CD4-positive, alpha-beta T cell treated with Interleukin-4 for 1 hour (primary cell): ENCODE results near the gene CROCC.
A peak's percentile ranks its signal among the peaks of the same experiment; 100 is the strongest.
"Not testable (repeated sequence)": the region's sequence is repeated elsewhere in the genome, so short reads cannot be mapped to it uniquely, and the experiment has no call there.

Experiments used
- DNase-seq, 2 donors: peaks; one replicate each; pipeline ENCODE4 v3.0.0-alpha.2; 2020 to 2022

Gene CROCC

DNA sequence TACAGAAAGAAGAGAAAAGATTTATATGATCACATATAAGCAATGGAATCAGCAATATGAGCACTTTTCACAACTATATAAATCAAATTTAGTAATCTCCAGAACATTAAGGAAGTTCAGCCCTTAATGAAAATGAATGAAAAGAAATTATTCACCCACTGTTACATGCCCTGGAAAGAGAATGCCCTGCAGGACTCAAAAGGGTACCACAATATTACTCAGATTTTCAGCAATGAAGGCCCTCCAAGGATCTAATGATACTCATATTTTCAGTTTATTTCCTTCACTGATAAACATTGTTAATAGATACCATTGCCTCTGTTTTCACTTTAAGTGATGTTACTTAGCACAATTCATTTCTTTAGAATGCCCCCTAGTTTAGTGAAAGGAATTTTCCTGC, 23.4 kb upstream of the CROCC start:
- DNase-seq: not testable (repeated sequence)

- not testable (repeated sequence) for DNase-seq
Observed at GRCh38 chr1:16899020-16899419, 22.7 kb upstream of the CROCC start.

DNA sequence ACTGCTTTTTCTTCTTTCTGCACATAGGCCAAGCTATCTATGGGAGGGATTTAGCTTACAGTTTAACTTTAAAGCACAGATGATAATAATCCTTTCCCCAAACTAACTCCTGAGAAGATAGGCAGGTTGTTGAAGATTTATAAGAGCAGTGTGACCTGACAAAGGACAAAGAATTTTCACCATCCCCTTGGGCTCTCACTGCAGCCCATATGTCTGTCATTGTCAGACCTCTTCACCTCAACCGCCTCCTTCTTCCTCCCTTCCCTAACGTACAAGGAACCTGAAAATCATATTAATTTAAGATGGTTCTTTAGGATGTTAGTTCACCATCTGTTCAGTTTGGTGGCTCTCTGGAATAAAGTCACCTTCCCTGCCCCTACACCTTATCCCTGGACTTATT, 21.0 kb upstream of the CROCC start:
- no peak for DNase-seq

- peak in 1 of 2 donors; percentile 34 for DNase-seq
Observed at GRCh38 chr1:16901371-16901770, 20.4 kb upstream of the CROCC start.

GRCh38 chr1:16903054-16903453, 18.7 kb upstream of the CROCC start:
- DNase-seq: no peak

DNA sequence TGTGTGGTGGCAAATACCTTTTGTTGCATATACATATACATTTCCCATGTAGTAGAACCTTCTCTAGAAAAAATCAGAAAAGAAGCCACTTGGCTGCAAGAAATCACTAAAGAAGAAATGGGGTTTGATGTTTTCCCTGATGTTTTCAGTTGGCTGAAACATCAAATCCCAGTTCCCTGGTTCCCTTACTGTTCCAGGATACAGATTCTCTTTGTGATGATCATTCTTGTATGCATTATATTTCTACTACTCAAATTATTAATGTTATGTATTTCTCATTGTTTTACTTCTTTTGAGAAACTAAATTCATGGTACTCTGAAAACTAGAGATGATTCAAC, 18.3 kb upstream of the CROCC start:
- DNase-seq: no peak

DNA sequence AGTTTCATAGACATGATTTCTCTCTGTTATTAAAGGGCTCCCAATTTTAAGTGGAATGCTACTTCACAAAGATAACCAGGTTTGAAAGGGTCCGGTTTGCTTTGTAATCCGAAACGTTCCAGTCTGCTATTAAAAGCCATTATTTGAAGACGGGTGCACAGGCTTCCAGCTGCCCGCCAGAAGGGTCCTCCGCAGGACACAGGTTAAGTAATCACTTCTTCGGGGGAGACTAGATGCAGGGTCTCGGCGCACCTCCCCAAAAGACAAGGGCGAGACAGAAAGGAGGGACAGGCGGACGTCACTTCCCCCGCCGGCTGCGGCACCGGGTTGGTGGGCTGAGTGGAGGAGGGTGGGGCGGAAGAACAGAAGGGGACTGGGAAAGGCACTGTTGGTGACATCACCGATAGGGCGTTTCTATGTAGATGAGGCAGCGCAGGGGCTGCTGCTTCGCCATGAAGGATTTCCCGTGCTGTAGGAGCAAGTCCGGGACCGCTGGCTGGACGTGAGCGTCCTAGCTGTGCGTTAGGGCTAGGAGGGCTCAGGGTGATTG, 17.1 kb upstream of the CROCC start:
- peak; percentile 100 for DNase-seq

- peak; percentile 62 to 69 for DNase-seq
Observed at GRCh38 chr1:16905110-16905867, 16.4 kb upstream of the CROCC start.

DNA sequence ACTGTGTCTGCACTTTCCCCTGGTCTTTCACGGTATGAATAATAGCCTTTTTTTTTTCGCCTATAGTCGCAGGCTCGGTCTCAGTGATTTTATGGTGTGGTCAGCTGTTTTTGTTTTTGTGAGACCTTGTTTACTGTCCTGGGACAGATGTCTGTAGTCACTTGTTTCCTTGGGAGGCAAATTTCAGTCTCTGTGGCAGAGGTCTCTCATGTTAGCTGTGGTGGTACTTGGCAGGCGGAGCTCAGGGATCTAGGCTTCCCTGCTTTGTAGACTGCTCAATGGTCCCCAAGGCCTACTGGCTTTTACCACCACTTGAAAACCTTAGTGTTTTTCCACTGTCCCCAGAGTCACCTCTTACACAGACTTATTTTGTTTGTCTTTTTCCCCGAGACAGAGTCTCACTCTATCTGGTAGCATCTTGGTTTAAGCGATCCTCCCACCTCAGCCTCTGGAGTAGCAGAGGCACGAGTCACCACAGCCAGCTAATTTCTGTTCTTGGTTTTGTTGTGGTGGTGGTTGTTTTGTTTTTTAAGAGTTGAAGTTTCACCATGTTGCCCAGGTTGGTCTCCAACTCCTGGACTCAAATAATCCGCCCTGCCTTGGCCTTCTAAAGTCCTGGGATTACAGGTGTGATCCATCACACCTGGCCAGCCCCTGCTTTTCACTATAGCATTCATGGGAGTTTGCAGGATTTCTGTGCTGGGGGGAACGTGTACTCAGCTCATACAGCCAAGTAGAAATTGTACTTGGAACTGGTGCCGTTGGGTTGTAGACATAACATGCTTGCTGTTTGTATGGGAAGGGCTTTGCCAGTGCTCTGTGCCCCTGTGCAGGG, 15.6 kb upstream of the CROCC start:
- DNase-seq: no peak

- DNase-seq: no peak
Observed at GRCh38 chr1:16906873-16907272, 14.9 kb upstream of the CROCC start.

DNA sequence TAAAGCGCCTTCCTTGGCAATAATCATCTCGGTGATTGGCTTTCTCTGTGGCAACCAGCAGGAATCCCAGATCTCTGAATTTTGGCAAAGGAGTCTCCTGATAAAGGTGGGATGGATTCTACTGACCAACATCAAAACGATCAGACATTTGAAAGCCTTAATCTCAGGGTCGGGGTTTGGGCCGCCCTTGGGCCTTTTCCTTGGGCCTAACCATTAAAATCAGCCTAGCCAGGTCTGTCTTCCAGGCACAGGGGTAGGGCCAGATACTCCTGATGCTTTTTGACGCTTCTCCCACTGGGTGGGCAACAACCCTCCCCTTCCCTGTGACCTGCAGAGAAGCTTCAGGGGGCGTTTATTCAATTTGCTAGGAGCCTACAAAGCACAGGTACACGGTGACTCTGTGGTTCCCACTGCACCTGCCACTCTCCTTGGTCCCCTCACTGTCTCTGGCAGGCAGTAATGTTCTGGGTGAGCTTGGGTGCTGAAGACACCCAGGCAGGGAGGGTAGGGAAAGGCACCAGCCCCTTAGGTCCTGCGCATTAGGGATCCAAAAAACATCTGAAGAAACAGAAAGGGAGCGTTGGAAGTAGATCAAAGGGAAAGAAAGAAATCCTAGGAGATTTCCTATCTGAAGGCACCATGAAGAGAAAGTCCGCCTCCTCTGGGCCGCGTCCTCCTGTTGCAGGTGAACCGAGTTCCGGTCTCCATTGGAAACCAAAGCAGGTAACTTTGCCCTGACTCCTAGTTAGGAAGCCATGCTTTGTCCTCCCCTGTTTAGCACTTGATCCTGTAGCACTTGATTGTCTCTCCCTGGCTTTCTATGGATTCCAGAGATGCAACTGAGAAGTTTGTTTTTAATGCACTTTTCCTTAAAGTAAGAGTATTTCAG, 13.6 kb upstream of the CROCC start:
- no peak for DNase-seq

DNA sequence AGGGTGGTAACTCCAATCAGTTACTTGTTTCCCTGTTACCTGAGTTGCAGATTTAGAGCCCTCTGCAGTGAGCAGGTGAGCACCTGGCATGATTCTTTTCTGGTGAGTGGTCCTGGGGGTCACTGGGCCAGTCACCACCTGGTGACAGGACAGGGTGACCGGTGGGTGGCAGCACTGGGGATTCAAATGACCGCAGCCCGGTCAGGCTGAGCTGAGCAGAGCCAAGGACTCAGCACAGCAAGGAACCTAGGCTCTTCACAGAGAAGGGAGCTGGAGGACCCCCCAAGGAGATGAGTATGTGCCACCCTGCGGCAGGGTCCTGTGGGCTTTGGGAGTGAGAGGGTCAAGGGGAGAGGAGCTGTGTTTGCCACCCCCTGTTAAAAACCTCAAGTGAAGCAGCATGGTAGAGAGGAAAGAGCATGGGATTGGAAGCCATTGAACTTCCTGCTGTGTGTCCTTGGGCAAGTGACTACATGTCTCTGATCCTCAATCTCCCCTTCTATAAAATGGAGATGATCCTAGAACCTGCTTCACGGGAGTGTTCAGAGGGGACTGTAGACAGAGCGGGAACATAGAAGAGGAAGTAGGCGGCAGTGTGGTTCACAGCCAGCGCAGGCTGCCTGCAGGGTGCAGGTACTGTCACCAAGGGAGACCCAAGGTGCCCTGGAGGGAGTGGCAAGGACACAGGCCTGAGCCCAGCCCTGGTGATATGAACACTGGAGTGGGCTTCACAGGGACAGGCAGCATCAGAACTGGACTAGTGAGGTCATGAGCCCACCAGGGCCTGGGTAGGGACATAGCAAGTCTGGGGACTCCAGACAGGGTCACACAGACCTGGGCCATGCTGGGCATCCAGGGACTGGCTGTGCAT, 9.6 kb upstream of the CROCC start:
- DNase-seq: not testable (repeated sequence)

DNA sequence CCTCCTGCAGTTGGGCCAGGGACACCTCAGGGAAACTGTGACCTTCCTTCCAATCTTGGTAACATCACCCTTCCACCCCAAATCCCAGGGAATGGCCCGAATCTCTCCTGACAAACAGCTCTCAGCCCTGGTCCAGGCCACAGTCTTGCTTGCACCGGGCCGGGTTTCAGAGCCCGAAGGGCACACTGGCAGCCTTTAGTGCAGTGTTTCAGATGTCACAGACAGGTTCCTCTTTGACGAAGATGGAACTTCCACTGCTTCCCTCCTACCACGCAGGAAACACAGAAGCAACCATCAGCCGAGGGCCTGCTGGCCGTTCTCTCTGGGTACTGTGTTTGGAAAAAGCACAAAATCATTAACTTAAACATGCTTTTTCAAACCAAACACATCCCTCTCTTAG, 9.0 kb upstream of the CROCC start:
- not testable (repeated sequence) for DNase-seq

DNA sequence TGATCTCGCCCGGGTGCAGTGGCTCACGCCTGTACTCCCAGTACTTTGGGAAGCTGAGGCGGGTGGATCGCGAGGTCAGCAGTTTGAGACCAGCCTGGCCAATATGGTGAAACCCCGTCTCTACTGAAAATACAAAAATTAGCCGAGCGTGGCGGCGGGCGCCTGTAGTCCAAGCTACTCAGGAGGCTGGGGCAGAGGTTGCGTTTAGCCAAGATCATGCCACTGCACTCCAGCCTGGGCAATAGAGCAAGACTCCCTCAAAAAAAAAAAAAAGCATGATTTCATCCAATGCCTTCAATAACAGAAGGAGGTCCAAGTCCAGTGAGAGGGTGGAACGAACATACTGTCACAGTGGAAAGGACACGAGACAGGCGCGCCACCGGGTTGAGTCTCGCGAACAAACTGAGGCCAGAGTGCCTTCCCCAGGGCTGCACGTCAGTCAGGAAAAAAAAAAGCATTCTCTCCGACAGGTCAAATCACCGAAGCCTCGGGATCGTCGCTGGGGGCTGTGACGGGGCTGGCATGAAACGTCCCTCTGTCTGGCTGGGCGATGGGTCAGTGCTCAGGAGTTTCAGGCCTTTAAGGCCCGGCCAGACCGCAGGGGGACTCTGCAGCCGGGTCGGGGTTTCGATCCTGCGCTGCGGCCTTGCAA, 8.4 kb upstream of the CROCC start:
- no peak for DNase-seq

DNA sequence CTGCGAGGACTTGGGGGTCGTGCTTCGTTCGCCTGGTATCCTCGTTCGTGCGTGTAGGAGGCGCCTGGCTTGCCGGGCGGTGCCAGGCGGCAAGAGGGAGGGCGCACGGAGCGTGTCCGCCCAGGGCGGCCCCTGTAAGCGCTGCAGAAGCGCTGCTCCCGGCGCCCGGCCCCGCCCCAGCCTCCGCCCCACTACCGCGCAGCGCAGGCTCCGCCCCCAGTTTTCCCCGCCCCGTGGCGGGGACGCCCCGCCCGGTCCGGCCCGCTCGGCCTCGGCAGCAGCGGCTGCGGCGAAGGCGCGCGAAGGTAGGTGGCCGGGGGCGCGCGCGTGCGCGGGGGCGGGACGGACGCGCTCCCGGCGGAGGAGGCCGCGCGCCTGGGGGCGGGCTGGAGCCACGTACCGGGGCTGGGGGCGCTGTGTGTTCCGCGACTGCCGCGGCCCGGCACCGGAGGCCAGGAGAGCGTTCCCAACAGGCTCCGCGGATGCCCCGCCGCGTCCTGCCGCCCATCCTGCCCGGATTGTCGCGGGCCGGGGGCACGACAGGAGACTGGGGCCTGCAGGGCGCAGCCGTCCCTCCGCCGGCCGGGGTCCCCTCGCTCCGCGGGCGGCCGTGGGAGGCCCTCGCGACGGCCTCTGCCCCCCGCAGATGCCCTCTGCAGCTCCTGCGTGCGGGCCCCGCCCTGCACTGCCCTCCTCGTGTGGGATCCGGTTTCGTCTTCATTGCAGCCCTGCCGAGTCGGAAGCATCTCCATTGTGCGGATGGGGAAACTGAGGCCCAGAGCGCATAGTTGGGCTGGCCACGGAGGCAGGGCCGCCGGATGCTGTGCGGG, 7.7 kb upstream of the CROCC start:
- DNase-seq: peak; percentile 95 to 96

GRCh38 chr1:16914928-16915626, 6.7 kb upstream of the CROCC start:
- DNase-seq: not testable (repeated sequence)

DNA sequence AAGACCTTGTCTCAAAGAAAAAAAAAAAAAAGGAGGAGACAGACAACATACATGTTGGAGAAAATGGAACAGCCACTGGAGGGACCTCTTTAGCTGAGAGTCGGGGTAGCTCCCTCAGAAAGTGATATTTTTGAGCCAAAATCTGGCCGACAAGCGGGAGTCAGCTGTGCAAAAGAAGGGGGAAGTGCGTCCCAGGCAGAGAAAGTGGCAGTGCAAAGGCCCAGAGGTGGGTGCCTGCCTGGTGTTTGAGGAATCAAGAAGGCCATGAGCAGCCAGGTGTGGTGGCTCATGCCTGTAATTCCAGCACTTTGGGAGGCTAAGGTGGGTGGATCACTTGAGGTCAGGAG, 6.1 kb upstream of the CROCC start:
- DNase-seq: no peak

- not testable (repeated sequence) for DNase-seq
Observed at GRCh38 chr1:16916036-16916880, 5.5 kb upstream of the CROCC start.

DNA sequence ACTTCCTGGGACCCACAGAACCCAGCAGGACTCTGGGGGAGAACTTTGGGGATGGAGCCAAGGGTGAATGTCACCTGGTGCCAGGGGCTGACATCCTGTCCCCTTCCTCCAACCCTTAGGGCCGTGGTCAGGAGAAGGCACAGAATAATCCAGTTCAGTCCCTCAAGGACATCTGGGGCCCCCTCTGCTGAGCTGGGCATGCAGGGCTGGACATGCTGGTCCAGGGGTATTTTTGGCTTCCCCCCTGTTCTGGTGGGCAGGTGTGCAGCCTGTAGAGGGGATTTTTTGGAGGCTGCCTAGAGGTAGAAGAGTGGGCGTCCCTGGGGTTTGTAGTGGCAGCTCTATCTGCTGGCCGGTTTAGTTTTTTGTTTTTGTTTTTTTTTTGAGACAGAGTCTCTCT, 3.4 kb upstream of the CROCC start:
- DNase-seq: no peak
